Measurements from ENCODE around the gene OR51L1.

OR51L1 gene

DNA sequence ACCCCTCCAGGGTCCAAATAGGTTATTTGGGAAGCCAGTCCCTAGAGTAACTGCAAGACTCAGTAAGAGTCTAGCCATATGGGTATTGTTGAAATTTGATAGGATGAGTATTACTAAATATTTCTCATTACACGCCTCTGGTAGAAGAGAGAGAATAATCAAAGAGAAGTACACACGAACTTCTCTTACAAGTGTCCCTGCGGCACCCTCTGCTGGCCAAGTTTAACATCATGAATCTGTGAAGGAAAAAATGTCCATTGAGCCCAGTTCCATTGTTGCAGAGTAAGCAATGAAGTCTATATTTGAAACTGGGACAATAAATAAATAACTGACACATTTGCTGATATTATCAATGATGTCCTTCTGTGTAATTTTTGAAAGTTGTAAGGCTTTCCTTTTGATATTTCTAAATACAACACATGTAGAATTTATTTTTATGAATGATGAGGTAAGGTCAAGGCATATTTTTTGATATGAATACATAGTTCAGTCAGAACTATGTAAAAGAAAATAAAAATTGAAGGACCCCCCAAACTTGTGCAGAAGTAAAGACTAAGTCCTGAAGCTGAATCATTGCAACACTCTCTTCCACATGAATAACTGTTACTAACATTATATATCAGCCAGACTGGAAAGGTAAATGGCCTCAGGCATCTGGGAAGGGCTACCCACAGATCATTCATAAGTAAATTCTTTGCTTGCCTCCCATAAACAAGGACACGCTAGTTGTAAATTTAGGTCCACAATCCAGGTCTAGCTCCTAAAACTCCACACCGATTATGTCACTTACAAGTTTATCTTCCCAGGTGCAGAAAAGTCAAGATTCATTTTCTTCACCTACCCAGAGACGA, 10.0 kb downstream of the OR51L1 start:
- H3K4me3 ChIP-seq (ENCODE audit: low read length in 2 of 2) = no peak overlapping the region
- H3K36me3 ChIP-seq (ENCODE audit: control insufficient read depth in 2 of 2, insufficient read depth in 2 of 2, low read length in 2 of 2) = no peaks in the 10 kb centered on the region

DNA sequence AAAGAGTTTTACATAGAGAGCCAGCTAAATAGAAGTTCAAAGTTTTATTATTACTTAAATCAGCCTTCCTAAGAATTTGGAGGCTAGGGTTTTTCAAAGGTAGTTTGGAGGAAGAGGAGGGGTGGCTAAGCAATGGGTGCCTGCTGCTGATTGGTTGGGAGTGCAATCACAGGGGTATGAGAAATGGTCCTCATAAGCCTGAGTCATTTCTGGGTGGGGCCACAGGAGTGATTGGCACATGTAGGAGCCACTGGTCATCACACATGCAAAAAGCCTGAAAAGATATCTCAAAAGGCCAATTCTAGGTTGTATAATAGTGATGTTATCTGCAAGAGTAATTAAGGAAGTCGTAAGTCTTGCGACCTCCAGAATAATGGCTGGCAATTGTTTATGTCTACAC, 12.9 kb downstream of the OR51L1 start:
- Histone ChIP-seq H3K36me3 (ENCODE audit: control insufficient read depth in 2 of 2, insufficient read depth in 2 of 2, low read length in 2 of 2) (no peaks in the 10 kb centered on the region), H3K4me3 (ENCODE audit: low read length in 2 of 2) (no peak overlapping the region), H3K9ac (ENCODE audit: low read depth in 1 of 2, low read length in 2 of 2) (no peak overlapping the region), H3K9me3 (ENCODE audit: control insufficient read depth in 2 of 2, low read length in 2 of 2) (no peaks in the 10 kb centered on the region), H3K27me3 (ENCODE audit: control insufficient read depth in 2 of 2, insufficient read depth in 2 of 2, low read length in 2 of 2) (no peaks in the 10 kb centered on the region), H3K4me1 (ENCODE audit: control insufficient read depth in 2 of 2, insufficient read depth in 2 of 2, low read length in 2 of 2) (no peaks in the 10 kb centered on the region), H3K27ac (ENCODE audit: low read depth in 2 of 2, low read length in 2 of 2) (no peak overlapping the region)

More for the DNA sequence above, 10.0 kb downstream of the OR51L1 start:
- no peaks in the 10 kb centered on the region for H3K9me3 ChIP-seq (ENCODE audit: control insufficient read depth in 2 of 2, low read length in 2 of 2)
- no peak overlapping the region for H3K27ac ChIP-seq (ENCODE audit: low read depth in 2 of 2, low read length in 2 of 2)
- H3K9ac ChIP-seq (ENCODE audit: low read depth in 1 of 2, low read length in 2 of 2) = no peak overlapping the region
- H3K4me1 ChIP-seq (ENCODE audit: control insufficient read depth in 2 of 2, insufficient read depth in 2 of 2, low read length in 2 of 2) = no peaks in the 10 kb centered on the region
- no peaks in the 10 kb centered on the region for H3K27me3 ChIP-seq (ENCODE audit: control insufficient read depth in 2 of 2, insufficient read depth in 2 of 2, low read length in 2 of 2)

DNA sequence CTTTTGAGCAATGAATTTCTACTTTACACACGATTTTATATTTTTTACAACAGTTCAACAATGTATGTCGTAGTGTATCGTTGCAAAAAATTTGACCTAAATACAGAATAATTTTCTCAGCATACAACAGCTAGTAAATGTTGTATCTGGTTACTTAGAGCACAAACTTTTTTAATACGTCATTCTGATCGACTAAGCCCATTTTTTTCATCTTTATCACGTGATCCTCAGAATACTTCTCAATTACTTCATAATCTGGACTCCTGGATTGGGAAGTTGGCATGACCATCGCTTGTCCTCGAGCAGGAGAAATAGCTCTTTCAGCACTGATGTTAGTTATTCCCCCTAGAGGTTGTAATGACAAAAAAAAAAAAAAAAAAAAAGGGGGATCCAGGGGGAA, 16.6 kb downstream of the OR51L1 start:
- Histone ChIP-seq H3K27me3 (ENCODE audit: control insufficient read depth in 2 of 2, insufficient read depth in 2 of 2, low read length in 2 of 2) (no peaks in the 10 kb centered on the region), H3K9ac (ENCODE audit: low read depth in 1 of 2, low read length in 2 of 2) (no peak overlapping the region), H3K4me1 (ENCODE audit: control insufficient read depth in 2 of 2, insufficient read depth in 2 of 2, low read length in 2 of 2) (no peaks in the 10 kb centered on the region), H3K9me3 (ENCODE audit: control insufficient read depth in 2 of 2, low read length in 2 of 2) (no peaks in the 10 kb centered on the region), H3K36me3 (ENCODE audit: control insufficient read depth in 2 of 2, insufficient read depth in 2 of 2, low read length in 2 of 2) (no peaks in the 10 kb centered on the region), H3K27ac (ENCODE audit: low read depth in 2 of 2, low read length in 2 of 2) (no peak overlapping the region), H3K4me3 (ENCODE audit: low read length in 2 of 2) (no peak overlapping the region)

DNA sequence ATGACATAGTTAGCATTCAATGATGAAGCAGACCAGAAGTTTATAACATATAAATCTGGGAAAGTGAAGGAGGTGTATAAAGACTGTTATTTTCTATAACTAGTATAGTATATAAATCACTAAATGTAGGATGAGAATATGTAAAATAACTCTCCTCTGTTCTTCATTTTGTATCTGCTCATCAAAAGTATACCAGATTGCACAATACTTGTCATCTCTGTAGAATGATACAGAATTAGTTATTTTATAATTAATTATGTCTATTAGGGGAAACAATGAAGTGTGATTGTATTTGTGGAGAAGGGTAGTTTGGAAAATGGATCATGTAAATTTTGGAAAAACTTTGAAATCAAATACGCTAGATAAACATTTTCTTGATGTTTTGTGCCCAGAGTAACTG, 18.4 kb downstream of the OR51L1 start:
- Histone ChIP-seq H3K27ac (ENCODE audit: low read depth in 2 of 2, low read length in 2 of 2) (no peak overlapping the region), H3K4me3 (ENCODE audit: low read length in 2 of 2) (no peak overlapping the region), H3K27me3 (ENCODE audit: control insufficient read depth in 2 of 2, insufficient read depth in 2 of 2, low read length in 2 of 2) (no peaks in the 10 kb centered on the region), H3K36me3 (ENCODE audit: control insufficient read depth in 2 of 2, insufficient read depth in 2 of 2, low read length in 2 of 2) (no peaks in the 10 kb centered on the region), H3K9ac (ENCODE audit: low read depth in 1 of 2, low read length in 2 of 2) (no peak overlapping the region), H3K4me1 (ENCODE audit: control insufficient read depth in 2 of 2, insufficient read depth in 2 of 2, low read length in 2 of 2) (no peaks in the 10 kb centered on the region), H3K9me3 (ENCODE audit: control insufficient read depth in 2 of 2, low read length in 2 of 2) (no peaks in the 10 kb centered on the region)

DNA sequence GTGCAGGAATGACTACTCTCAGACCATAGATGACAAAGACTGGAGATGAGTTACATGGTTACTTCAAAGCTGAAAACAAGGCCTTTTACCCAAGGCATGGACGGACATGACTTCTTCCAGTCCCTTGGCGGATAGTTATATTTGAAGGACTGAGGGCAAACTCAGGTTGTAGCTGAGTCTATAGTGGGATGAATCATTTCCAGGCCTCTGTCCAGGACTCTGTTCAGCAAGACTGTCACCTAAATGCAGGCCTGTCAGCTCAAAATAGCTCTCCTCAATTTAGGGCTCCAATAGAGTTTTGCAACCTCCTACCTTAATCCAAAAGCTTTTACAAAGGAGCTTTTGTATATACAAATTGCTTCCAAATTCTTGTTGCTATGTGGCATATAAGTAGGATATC, 27.3 kb downstream of the OR51L1 start:
- peaks cover 0 to 3% of the 10 kb centered on the region in 2 donors for H3K9me3 ChIP-seq (ENCODE audit: control insufficient read depth in 2 of 2, low read length in 2 of 2)
- H3K4me3 ChIP-seq (ENCODE audit: low read length in 2 of 2) = no peak overlapping the region
- H3K9ac ChIP-seq (ENCODE audit: low read depth in 1 of 2, low read length in 2 of 2) = no peak overlapping the region
- H3K36me3 ChIP-seq (ENCODE audit: control insufficient read depth in 2 of 2, insufficient read depth in 2 of 2, low read length in 2 of 2) = no peaks in the 10 kb centered on the region
- no peaks in the 10 kb centered on the region for H3K4me1 ChIP-seq (ENCODE audit: control insufficient read depth in 2 of 2, insufficient read depth in 2 of 2, low read length in 2 of 2)
- H3K27me3 ChIP-seq (ENCODE audit: control insufficient read depth in 2 of 2, insufficient read depth in 2 of 2, low read length in 2 of 2) = no peaks in the 10 kb centered on the region
- H3K27ac ChIP-seq (ENCODE audit: low read depth in 2 of 2, low read length in 2 of 2) = no peak overlapping the region

DNA sequence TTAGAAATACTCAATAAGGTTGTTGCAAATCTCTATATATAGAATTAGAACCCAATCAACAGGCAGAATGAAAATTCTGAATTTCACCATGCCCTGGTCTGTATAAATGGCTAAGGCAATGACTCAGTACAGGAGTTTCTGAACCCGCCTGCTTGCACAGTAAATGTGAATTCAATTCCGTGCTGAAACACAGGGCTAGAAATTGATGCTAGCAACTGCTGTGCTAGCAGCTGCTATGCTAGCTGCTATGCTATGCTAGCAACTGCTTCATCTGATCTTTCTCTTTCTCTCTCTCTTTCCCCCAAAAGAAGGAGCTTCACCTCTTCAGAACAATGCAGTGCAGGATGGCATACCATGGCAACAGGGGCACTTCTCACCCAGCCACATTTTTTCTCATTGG, 42.0 kb downstream of the OR51L1 start:
- H3K36me3 ChIP-seq (ENCODE audit: control insufficient read depth in 2 of 2, insufficient read depth in 2 of 2, low read length in 2 of 2) = no peaks in the 10 kb centered on the region
- no peaks in the 10 kb centered on the region for H3K4me1 ChIP-seq (ENCODE audit: control insufficient read depth in 2 of 2, insufficient read depth in 2 of 2, low read length in 2 of 2)
- H3K27ac ChIP-seq (ENCODE audit: low read depth in 2 of 2, low read length in 2 of 2) = no peak overlapping the region
- H3K9me3 ChIP-seq (ENCODE audit: control insufficient read depth in 2 of 2, low read length in 2 of 2) = no peaks in the 10 kb centered on the region
- H3K4me3 ChIP-seq (ENCODE audit: low read length in 2 of 2) = no peak overlapping the region
- no peaks in the 10 kb centered on the region for H3K27me3 ChIP-seq (ENCODE audit: control insufficient read depth in 2 of 2, insufficient read depth in 2 of 2, low read length in 2 of 2)
- no peak overlapping the region for H3K9ac ChIP-seq (ENCODE audit: low read depth in 1 of 2, low read length in 2 of 2)

DNA sequence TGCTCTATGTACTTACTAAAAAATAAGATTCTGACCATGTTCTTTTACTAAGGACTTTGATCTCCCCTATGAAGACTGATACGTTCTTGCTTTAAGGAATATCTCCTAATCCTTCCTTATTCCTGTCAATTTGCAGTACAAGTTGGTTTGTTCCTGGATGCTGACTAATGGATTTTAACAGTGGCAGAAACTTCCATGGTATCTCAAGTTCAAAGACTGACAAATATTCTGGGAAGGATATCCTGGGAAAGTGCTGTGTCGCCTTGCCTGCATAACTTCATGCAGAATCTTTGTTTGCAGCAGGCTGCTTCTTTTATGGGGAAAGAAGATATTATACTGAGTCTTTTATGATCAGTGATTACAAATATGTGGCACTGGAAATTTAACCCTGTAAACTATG, 43.3 kb downstream of the OR51L1 start:
- Histone ChIP-seq H3K9me3 (ENCODE audit: control insufficient read depth in 2 of 2, low read length in 2 of 2) (no peaks in the 10 kb centered on the region), H3K36me3 (ENCODE audit: control insufficient read depth in 2 of 2, insufficient read depth in 2 of 2, low read length in 2 of 2) (no peaks in the 10 kb centered on the region), H3K27me3 (ENCODE audit: control insufficient read depth in 2 of 2, insufficient read depth in 2 of 2, low read length in 2 of 2) (no peaks in the 10 kb centered on the region), H3K4me3 (ENCODE audit: low read length in 2 of 2) (no peak overlapping the region), H3K9ac (ENCODE audit: low read depth in 1 of 2, low read length in 2 of 2) (no peak overlapping the region), H3K4me1 (ENCODE audit: control insufficient read depth in 2 of 2, insufficient read depth in 2 of 2, low read length in 2 of 2) (no peaks in the 10 kb centered on the region), H3K27ac (ENCODE audit: low read depth in 2 of 2, low read length in 2 of 2) (no peak overlapping the region)

DNA sequence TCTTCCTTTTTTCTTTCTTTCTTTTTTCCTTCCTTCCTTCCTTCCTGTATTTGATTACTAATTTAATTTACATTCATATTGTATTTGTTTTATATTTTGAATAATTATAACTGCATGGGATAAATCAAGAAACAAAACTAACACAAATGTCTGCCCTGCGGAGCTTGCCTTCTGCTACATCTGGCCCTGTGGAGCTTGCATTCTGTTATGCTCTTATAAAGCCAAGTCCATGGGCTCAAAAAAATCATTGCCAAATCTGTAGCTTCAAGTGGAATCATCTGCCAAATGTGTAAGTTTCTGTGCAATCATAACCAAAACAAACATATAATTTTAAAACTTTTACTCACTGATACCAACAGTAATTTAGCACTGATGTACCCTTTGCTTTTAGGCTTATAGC, 43.7 kb downstream of the OR51L1 start:
- no peak overlapping the region for H3K27ac ChIP-seq (ENCODE audit: low read depth in 2 of 2, low read length in 2 of 2)
- no peaks in the 10 kb centered on the region for H3K27me3 ChIP-seq (ENCODE audit: control insufficient read depth in 2 of 2, insufficient read depth in 2 of 2, low read length in 2 of 2)
- no peak overlapping the region for H3K4me3 ChIP-seq (ENCODE audit: low read length in 2 of 2)
- H3K36me3 ChIP-seq (ENCODE audit: control insufficient read depth in 2 of 2, insufficient read depth in 2 of 2, low read length in 2 of 2) = no peaks in the 10 kb centered on the region
- H3K9ac ChIP-seq (ENCODE audit: low read depth in 1 of 2, low read length in 2 of 2) = no peak overlapping the region
- H3K9me3 ChIP-seq (ENCODE audit: control insufficient read depth in 2 of 2, low read length in 2 of 2) = no peaks in the 10 kb centered on the region
- H3K4me1 ChIP-seq (ENCODE audit: control insufficient read depth in 2 of 2, insufficient read depth in 2 of 2, low read length in 2 of 2) = no peaks in the 10 kb centered on the region

DNA sequence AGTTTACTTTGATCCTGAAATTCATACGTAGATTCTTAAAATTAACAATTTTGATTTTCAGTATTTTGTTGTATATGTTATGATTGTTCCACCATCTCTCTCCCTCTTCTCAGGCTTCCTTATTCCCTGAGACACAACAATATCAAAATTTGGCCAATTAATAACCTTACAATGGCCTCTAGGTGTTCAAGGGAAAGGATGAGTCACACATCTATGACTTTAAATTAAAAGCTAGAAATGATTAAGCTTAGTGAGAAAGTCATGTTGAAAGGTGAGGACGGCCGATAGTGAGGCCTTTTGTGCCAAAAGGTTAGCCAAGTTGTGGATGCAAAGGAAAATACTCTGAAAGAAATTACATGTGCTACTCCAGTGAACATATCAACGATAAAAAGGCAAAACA, 46.2 kb downstream of the OR51L1 start:
- no peaks in the 10 kb centered on the region for H3K27me3 ChIP-seq (ENCODE audit: control insufficient read depth in 2 of 2, insufficient read depth in 2 of 2, low read length in 2 of 2)
- H3K9me3 ChIP-seq (ENCODE audit: control insufficient read depth in 2 of 2, low read length in 2 of 2) = no peaks in the 10 kb centered on the region
- H3K9ac ChIP-seq (ENCODE audit: low read depth in 1 of 2, low read length in 2 of 2) = no peak overlapping the region
- no peak overlapping the region for H3K4me3 ChIP-seq (ENCODE audit: low read length in 2 of 2)
- no peak overlapping the region for H3K27ac ChIP-seq (ENCODE audit: low read depth in 2 of 2, low read length in 2 of 2)
- no peaks in the 10 kb centered on the region for H3K4me1 ChIP-seq (ENCODE audit: control insufficient read depth in 2 of 2, insufficient read depth in 2 of 2, low read length in 2 of 2)
- no peaks in the 10 kb centered on the region for H3K36me3 ChIP-seq (ENCODE audit: control insufficient read depth in 2 of 2, insufficient read depth in 2 of 2, low read length in 2 of 2)

DNA sequence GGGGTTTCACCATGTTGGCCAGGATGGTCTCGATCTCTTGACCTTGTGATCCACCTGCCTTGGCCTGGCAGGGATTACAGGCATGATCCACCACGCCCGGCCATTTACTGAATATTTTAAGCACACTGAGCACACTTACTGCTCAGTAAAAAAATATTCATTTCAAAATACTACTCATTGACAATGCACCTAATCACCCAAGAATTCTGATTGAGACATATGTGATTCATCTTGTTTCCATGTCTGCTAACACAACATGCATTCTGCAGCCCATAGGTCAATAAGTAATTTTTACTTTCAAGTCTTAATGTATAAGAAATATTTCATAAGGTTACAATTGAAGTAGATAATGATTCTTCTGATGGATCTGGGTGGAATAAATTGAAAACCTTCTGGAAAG, 47.4 kb downstream of the OR51L1 start:
- Histone ChIP-seq H3K27me3 (ENCODE audit: control insufficient read depth in 2 of 2, insufficient read depth in 2 of 2, low read length in 2 of 2) (no peaks in the 10 kb centered on the region), H3K4me3 (ENCODE audit: low read length in 2 of 2) (no peak overlapping the region), H3K9ac (ENCODE audit: low read depth in 1 of 2, low read length in 2 of 2) (no peak overlapping the region), H3K27ac (ENCODE audit: low read depth in 2 of 2, low read length in 2 of 2) (no peak overlapping the region), H3K9me3 (ENCODE audit: control insufficient read depth in 2 of 2, low read length in 2 of 2) (no peaks in the 10 kb centered on the region), H3K4me1 (ENCODE audit: control insufficient read depth in 2 of 2, insufficient read depth in 2 of 2, low read length in 2 of 2) (no peaks in the 10 kb centered on the region), H3K36me3 (ENCODE audit: control insufficient read depth in 2 of 2, insufficient read depth in 2 of 2, low read length in 2 of 2) (no peaks in the 10 kb centered on the region)

Measured in mucosa of rectum (tissue), 2 donors.